Fibroblast of lung (primary cell): Measurements from ENCODE around the gene SULT1C3. TPM values are rescaled to one million over a fixed set of nuclear protein-coding genes. Genes with fewer than 3 reads are reported as not detected.

ENCODE experiments used
- DNase-seq, 2 donors: peaks; one replicate each; pipeline versions ENCODE4 v3.0.0 to v3.0.0-alpha.2; 2010; ENCODE audit warnings: low read depth in 2 of 2
- H2AFZ ChIP-seq: 2 replicates; pipeline ENCODE4 v1.5.1; 2012; ENCODE audit warnings: low read length, control low read depth, inconsistent platforms
- H3K27ac ChIP-seq: 2 replicates; pipeline ENCODE4 v1.5.1; 2011; ENCODE audit warnings: low read length, control low read depth; ENCODE audit not compliant: insufficient read depth
- H3K27me3 ChIP-seq: 2 replicates; pipeline ENCODE4 v1.5.1; 2011; ENCODE audit warnings: mild to moderate bottlenecking, low read length; ENCODE audit not compliant: control insufficient read depth, insufficient read depth
- H3K36me3 ChIP-seq: 2 replicates; pipeline ENCODE4 v1.5.1; 2011; ENCODE audit warnings: low read length; ENCODE audit not compliant: control insufficient read depth, insufficient read depth
- H3K4me1 ChIP-seq: 2 replicates; pipeline ENCODE4 v1.5.1; 2011; ENCODE audit warnings: low read length; ENCODE audit not compliant: control insufficient read depth, insufficient read depth; ENCODE audit errors: extremely low read depth
- H3K4me2 ChIP-seq: 2 replicates; pipeline ENCODE4 v1.5.1; 2011; ENCODE audit warnings: low read length, control low read depth; ENCODE audit not compliant: insufficient read depth; ENCODE audit errors: extremely low read depth
- H3K4me3 ChIP-seq, 4 experiments: fragments of 200-600 bp in 1 of 4; sonication (generic) in 1 of 4; replicated peaks in 1 of 4; 2 replicates each; pipeline ENCODE4 v1.5.1; 2011 to 2016; ENCODE audit warnings: low read length in 4 of 4, low read depth in 3 of 4, mild to moderate bottlenecking in 3 of 4, control low read depth in 2 of 4, inconsistent platforms in 1 of 4, mixed read lengths in 1 of 4; ENCODE audit not compliant: insufficient read depth in 1 of 4; ENCODE audit errors: control extremely low read depth in 1 of 4
- H3K79me2 ChIP-seq: 2 replicates; pipeline ENCODE4 v1.5.1; 2012; ENCODE audit warnings: mild to moderate bottlenecking, low read length, inconsistent platforms; ENCODE audit not compliant: control insufficient read depth, insufficient read depth
- H3K9ac ChIP-seq: 2 replicates; pipeline ENCODE4 v1.5.1; 2011; ENCODE audit warnings: mild to moderate bottlenecking, low read length, control low read depth; ENCODE audit not compliant: insufficient read depth
- H3K9me3 ChIP-seq: 2 replicates; pipeline ENCODE4 v1.5.1; 2012; ENCODE audit warnings: low read depth, low read length; ENCODE audit not compliant: control insufficient read depth, insufficient read depth
- H4K20me1 ChIP-seq: 2 replicates; pipeline ENCODE4 v1.5.1; 2011; ENCODE audit warnings: low read length; ENCODE audit not compliant: control insufficient read depth, insufficient read depth; ENCODE audit errors: extremely low read depth
- EZH2 ChIP-seq: IDR thresholded peaks from 2 replicates; pipeline ENCODE4 v1.5.1; 2012; ENCODE audit warnings: low read length, control low read depth, mild to moderate bottlenecking; ENCODE audit errors: missing control alignments
- polyA plus RNA-seq, 2 donors: library from polyadenylated mRNA; depleted of rRNA in 1 of 2; stranded (reverse) in 1 of 2; unstranded in 1 of 2; fragments of >200 nt; gene quantifications; 2 replicates each; pipeline ENCODE4 v1.2.1, GENCODE V29; 2011 to 2012; ENCODE audit warnings: missing spikeins in 1 of 2
- total RNA-seq: library from RNA; depleted of rRNA; stranded (reverse); fragments of >200 nt; gene quantifications from 2 replicates; pipeline ENCODE4 v1.2.1, GENCODE V29; 2014
- TF ChIP-seq, protein P1 (sequence below), 2 donors: IDR thresholded peaks in 1 of 2; conservative IDR thresholded peaks in 1 of 2; 1 replicate in 1 of 2; 2 replicates in 1 of 2; pipeline ENCODE4 v1.5.1; 2011 to 2012; ENCODE audit warnings: low read length in 2 of 2, control low read depth in 1 of 2, inconsistent platforms in 1 of 2, low read depth in 1 of 2, mild to moderate bottlenecking in 1 of 2

The SULT1C3 gene
- total and polyA plus RNA-seq, 2 donors (not counting 1 experiment from before 2014, with no cell fraction given), result not detected

GRCh38 chr2:108285616-108286015 lies 45.8 kb downstream of the SULT1C3 start:
- Histone ChIP-seq H3K9me3 (no peaks in the 10 kb centered on the region), H3K4me1 (no peaks in the 10 kb centered on the region), H3K27me3 (no peaks in the 10 kb centered on the region), H3K9ac (no peak overlapping the region), H3K4me2 (no peak overlapping the region), H3K79me2 (no peaks in the 10 kb centered on the region), H4K20me1 (no peaks in the 10 kb centered on the region), H3K4me3 (no peak overlapping the region), H3K27ac (no peak overlapping the region), H3K36me3 (no peaks in the 10 kb centered on the region), H2AFZ (no peak overlapping the region)
- DNase-seq, result no peak
- TF ChIP-seq EZH2, result no peak
- TF ChIP-seq, protein P1, sequence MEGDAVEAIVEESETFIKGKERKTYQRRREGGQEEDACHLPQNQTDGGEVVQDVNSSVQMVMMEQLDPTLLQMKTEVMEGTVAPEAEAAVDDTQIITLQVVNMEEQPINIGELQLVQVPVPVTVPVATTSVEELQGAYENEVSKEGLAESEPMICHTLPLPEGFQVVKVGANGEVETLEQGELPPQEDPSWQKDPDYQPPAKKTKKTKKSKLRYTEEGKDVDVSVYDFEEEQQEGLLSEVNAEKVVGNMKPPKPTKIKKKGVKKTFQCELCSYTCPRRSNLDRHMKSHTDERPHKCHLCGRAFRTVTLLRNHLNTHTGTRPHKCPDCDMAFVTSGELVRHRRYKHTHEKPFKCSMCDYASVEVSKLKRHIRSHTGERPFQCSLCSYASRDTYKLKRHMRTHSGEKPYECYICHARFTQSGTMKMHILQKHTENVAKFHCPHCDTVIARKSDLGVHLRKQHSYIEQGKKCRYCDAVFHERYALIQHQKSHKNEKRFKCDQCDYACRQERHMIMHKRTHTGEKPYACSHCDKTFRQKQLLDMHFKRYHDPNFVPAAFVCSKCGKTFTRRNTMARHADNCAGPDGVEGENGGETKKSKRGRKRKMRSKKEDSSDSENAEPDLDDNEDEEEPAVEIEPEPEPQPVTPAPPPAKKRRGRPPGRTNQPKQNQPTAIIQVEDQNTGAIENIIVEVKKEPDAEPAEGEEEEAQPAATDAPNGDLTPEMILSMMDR (conservative IDR thresholded peaks at IDR 0.05 in 1 of 2, IDR thresholded peaks at IDR 0.05 in 1 of 2; ENCODE audit: low read depth in 1 of 2, low read length in 2 of 2), result no peak

DNA sequence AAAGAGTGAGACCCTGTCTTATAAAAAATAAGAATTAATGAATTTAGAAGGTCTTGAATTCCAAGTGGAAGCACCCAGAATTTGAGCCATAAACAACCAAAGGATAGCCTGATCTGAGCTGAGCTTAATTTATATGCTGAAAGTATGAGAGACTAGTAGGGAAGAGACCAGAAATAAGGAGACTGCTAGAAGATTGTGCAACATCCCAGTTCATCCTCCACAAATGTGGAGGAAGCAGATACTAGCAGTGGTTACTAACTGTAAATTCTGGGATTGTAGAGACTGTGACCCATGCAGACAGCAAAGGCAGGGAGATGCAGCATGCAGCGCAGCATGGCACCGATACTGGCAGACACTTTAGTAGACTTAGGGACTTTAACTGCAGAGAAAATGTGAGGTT lies 47.4 kb downstream of the SULT1C3 start:
- no peak for DNase-seq
- H3K4me2 ChIP-seq, result no peak overlapping the region
- H3K9ac ChIP-seq, result no peak overlapping the region

DNA sequence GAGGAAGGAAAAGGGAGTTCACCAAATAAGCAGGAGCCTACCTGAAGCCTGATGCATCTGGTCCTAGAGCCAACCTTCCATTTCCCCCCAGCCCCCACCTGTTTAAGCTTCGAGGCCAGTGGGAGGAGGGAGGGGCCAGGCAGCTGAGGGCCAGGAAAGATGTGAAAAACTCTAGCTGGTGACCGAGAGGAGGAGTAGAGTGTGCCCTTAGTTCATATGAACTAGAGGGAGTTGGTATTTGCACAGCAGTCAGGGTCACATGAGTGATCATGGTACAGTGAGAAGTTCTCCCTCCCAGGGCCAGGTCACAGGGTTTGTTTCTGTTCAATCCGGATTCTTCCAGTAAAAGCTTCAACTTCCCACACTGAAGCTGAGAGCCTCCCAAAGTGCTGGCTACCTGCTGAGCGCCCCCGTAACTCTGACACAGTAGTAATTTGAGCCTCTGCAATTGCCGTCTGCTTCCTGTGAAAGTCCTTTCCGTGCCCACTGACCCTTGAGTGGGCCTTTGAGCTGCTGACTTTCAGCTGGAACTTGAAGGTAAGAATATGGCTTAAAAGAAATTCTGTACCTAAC lies 48.9 kb downstream of the SULT1C3 start, which contains the start of gene SULT1C2:
SULT1C2 (plus strand) TSS at position 362 of the 573 bp plus-strand sequence. CDS start 4,773 bp downstream, outside the sequence.
- Histone ChIP-seq H3K27ac (no peak within 1 kb of the TSS), H3K9ac (no peak within 1 kb of the TSS), H3K4me3 (no peak within 1 kb of the TSS), H3K36me3 (no peaks in the 10 kb centered on the region), H3K9me3 (no peaks in the 10 kb centered on the region), H3K4me1 (no peaks in the 10 kb centered on the region), H3K27me3 (no peaks in the 10 kb centered on the region), H2AFZ (no peak within 1 kb of the TSS), H3K4me2 (no peak within 1 kb of the TSS), H4K20me1 (no peaks in the 10 kb centered on the region), H3K79me2 (no peaks in the 10 kb centered on the region)
- no peak for TF ChIP-seq EZH2
- TF ChIP-seq, protein P1 (conservative IDR thresholded peaks at IDR 0.05 in 1 of 2, IDR thresholded peaks at IDR 0.05 in 1 of 2; ENCODE audit: low read depth in 1 of 2, low read length in 2 of 2), result no peak
- peak; percentile 39 to 44 for DNase-seq

More for the DNA sequence above, 47.4 kb downstream of the SULT1C3 start:
- Histone ChIP-seq H3K36me3 (no peaks in the 10 kb centered on the region), H3K9me3 (no peaks in the 10 kb centered on the region), H3K27me3 (no peaks in the 10 kb centered on the region), H3K4me1 (no peaks in the 10 kb centered on the region), H3K79me2 (no peaks in the 10 kb centered on the region), H3K4me3 (no peak overlapping the region), H4K20me1 (no peaks in the 10 kb centered on the region), H3K27ac (no peak overlapping the region), H2AFZ (no peak overlapping the region)
- TF ChIP-seq, protein P1 (conservative IDR thresholded peaks at IDR 0.05 in 1 of 2, IDR thresholded peaks at IDR 0.05 in 1 of 2; ENCODE audit: low read depth in 1 of 2, low read length in 2 of 2), result no peak
- no peak for TF ChIP-seq EZH2
